GM21526 (cell line): ENCODE results near the gene KLK4.

Source experiments
- ATAC-seq: cut with Tn5 transposase; IDR thresholded peaks from one replicate; pipeline ENCODE4 v1.9.1; 2021; ENCODE audit warnings: moderate library complexity; ENCODE audit not compliant: unreplicated experiment, low FRiP score

The KLK4 gene

DNA sequence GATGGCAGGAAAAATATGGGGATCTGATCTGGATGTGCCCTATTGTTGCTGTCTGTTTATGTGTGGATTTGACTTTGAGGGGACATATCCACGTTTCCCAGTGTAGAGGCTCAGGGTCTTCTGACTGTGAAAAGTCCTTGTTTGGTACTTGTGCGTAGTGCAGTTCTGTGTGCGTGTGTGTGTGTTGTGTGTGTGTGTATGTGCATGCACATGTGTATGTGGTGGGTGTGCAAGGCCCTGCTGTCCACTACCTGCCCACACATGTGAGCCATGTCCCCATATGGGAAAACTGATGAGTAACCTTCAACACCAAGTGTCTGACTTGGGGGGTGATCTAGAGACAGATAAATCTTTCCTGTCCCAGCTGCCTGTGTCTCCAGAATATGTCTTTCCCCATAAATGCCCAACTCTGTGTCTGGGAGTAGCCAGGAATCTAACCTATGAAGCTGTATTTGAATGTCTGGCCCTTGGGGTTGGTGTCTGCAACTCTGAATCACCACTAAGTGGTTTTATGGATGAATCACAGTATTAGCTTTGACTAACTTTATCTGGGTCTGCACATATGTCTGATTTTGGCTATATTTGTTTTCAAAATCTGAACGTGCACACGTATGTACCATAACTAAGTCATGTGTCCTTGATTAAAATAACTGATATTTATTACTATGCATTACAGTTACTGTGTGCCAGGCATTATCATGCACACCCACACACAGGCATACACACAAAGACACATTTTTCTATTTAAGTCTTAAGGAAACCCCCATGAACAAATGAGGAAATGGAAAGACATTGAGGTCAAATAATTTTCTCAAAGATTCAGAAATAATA is 20.6 kb downstream of the KLK4 start:
- ATAC-seq = no peak

DNA sequence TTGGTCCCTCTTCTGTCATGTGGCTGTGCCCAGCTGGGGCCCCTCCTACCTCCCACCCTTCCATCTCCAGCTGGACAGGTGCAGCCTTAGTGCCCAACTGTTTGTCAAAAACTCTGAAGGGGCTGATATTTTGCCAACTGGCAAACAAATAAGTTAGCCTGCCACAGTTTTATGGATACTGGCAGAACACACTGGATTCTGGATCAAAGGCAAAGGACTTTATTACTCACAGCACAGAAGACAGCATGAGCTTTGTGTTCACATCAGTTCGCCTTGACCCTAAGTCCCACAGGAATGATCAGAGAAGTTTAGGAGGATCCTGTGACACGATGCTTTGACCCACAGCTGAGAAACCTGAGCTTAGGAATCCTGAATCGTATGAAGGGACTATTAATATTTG is 21.6 kb downstream of the KLK4 start:
- no peak for ATAC-seq

DNA sequence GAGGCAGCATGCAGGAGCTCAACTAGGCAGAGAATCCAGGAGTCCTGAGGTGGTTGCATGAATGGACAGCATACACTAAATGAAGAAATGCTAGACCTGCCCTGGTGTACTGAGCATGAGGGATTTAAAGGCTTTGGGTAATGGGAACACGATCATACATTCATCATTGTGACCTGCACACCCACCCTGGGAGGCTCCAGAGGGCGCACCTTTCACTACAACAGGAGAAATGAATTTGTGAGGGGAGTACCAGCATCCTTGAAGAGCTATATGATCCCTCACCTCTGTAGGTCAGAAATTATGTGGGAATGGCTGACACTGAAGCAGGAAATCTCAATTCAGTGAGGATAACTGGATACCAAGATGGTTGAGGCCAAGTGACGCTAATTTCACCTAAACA is 29.0 kb downstream of the KLK4 start:
- ATAC-seq = no peak

DNA sequence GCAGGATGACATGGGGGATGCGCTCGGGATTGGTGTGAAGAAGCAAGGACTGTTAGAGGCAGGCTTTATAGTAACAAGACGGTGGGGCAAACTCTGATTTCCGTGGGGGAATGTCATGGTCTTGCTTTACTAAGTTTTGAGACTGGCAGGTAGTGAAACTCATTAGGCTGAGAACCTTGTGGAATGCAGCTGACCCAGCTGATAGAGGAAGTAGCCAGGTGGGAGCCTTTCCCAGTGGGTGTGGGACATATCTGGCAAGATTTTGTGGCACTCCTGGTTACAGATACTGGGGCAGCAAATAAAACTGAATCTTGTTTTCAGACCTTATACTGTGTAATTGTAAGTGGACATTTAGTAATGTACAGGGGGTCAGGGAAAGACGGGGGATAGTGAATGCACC is 31.0 kb downstream of the KLK4 start:
- ATAC-seq = no peak

DNA sequence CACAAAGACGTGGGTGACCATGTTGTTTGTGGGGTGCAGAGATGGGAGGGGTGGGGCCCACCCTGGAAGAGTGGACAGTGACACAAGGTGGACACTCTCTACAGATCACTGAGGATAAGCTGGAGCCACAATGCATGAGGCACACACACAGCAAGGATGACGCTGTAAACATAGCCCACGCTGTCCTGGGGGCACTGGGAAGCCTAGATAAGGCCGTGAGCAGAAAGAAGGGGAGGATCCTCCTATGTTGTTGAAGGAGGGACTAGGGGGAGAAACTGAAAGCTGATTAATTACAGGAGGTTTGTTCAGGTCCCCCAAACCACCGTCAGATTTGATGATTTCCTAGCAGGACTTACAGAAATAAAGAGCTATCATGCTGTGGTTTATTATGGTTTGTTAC is 32.3 kb downstream of the KLK4 start:
- ATAC-seq = no peak

DNA sequence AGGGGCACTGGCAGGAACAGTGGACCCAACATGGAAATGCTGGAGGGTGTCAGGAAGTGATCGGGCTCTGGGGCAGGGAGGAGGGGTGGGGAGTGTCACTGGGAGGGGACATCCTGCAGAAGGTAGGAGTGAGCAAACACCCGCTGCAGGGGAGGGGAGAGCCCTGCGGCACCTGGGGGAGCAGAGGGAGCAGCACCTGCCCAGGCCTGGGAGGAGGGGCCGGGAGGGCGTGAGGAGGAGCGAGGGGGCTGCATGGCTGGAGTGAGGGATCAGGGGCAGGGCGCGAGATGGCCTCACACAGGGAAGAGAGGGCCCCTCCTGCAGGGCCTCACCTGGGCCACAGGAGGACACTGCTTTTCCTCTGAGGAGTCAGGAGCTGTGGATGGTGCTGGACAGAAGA is 33.9 kb downstream of the KLK4 start:
- no peak for ATAC-seq

DNA sequence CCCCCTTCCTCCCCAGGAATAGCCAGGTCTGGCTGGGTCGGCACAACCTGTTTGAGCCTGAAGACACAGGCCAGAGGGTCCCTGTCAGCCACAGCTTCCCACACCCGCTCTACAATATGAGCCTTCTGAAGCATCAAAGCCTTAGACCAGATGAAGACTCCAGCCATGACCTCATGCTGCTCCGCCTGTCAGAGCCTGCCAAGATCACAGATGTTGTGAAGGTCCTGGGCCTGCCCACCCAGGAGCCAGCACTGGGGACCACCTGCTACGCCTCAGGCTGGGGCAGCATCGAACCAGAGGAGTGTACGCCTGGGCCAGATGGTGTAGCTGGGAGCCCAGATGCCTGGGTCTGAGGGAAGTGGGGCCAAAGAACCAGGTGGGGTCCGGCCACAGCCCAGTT is 34.7 kb downstream of the KLK4 start:
- no peak for ATAC-seq

DNA sequence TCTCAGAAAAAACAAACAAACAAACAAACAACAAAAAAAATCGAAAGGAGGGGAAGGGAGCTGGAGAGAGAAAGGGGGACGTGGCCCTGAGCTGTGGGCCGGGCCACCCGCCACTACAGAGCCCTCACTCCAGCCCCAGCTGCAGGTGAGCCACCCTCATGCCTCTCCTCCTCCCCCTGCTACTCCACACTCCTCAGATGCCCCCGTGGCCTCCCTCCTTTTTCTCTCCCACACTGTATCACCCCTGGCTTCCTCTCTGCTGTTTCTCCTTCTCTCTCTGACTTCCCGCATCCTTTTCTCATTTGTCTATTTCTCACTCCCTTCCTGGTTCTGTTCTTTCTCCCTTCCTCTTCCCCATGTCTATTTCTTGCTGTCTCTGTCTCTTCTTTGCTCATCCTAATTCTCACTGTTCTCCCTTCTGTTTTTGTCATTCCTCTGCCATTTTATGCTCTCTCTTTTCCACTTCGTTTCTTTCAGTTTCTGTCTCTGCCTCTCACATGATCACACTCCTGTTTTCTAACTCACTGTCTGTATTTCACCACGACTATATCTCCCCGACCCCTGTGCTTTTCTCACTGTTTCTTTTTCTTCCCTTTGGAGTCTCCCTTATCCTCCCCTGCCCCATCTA is 35.3 kb downstream of the KLK4 start:
- ATAC-seq = no peak

DNA sequence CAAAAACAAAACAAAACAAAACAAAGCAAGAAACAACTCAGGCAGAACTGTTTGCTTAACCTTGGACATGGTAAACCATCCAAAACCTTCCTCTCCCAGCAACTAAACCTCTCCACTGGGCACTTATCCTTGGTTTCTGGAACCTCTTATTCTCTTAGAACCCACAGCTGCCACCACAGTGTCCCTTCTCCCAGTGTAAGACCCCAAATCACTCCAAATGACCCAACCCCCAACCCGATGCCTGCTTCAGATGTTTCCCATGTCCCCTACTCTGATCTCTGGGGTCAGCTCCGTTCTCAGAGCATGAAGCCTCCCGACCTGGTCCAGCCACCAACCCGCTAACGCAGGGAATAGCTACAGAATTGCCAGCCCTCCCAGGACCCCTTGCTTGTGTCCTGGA is 37.0 kb downstream of the KLK4 start:
- no peak for ATAC-seq

DNA sequence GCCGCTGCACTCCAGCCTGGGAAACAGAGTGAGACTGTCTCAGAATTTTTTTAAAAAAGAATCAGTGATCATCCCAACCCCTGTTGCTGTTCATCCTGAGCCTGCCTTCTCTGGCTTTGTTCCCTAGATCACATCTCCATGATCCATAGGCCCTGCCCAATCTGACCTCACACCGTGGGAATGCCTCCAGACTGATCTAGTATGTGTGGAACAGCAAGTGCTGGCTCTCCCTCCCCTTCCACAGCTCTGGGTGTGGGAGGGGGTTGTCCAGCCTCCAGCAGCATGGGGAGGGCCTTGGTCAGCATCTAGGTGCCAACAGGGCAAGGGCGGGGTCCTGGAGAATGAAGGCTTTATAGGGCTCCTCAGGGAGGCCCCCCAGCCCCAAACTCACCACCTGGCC is 38.1 kb downstream of the KLK4 start, which contains the start of gene KLK2:
Gene KLK2, plus strand, starts transcription at position 384 of the 400 bp plus-strand sequence. CDS start 35 bp downstream, outside the sequence.
- no peak for ATAC-seq

DNA sequence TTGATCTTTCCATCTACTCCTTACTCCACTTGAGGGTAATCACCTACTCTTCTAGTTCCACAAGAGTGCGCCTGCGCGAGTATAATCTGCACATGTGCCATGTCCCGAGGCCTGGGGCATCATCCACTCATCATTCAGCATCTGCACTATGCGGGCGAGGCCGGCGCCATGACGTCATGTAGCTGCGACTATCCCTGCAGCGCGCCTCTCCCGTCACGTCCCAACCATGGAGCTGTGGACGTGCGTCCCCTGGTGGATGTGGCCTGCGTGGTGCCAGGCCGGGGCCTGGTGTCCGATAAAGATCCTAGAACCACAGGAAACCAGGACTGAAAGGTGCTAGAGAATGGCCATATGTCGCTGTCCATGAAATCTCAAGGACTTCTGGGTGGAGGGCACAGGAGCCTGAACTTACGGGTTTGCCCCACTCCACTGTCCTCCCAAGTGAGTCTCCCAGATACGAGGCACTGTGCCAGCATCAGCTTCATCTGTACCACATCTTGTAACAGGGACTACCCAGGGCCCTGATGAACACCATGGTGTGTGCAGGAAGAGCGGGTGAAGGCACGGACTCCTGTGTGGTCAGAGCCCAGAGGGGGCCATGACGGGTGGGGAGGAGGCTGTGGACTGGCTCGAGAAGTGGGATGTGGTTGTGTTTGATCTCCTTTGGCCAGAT is 40.6 kb downstream of the KLK4 start:
- ATAC-seq = no peak

DNA sequence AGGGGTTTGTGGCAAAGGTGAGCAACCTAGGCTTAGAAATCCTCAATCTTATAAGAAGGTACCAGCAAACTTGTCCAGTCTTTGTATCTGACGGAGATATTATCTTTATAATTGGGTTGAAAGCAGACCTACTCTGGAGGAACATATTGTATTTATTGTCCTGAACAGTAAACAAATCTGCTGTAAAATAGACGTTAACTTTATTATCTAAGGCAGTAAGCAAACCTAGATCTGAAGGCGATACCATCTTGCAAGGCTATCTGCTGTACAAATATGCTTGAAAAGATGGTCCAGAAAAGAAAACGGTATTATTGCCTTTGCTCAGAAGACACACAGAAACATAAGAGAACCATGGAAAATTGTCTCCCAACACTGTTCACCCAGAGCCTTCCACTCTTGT is 41.7 kb downstream of the KLK4 start:
- ATAC-seq = no peak

DNA sequence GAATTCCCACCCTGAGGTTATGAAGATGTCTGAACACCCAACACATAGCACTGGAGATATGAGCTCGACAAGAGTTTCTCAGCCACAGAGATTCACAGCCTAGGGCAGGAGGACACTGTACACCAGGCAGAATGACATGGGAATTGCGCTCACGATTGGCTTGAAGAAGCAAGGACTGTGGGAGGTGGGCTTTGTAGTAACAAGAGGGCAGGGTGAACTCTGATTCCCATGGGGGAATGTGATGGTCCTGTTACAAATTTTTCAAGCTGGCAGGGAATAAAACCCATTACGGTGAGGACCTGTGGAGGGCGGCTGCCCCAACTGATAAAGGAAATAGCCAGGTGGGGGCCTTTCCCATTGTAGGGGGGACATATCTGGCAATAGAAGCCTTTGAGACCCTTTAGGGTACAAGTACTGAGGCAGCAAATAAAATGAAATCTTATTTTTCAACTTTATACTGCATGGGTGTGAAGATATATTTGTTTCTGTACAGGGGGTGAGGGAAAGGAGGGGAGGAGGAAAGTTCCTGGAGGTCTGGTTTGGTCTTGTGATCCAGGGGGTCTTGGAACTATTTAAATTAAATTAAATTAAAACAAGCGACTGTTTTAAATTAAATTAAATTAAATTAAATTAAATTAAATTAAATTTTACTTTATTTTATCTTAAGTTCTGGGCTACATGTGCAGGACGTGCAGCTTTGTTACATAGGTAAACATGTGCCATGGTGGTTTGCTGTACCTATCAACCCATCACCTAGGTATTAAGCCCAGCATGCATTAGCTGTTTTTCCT is 49.5 kb downstream of the KLK4 start:
- ATAC-seq = no peak

DNA sequence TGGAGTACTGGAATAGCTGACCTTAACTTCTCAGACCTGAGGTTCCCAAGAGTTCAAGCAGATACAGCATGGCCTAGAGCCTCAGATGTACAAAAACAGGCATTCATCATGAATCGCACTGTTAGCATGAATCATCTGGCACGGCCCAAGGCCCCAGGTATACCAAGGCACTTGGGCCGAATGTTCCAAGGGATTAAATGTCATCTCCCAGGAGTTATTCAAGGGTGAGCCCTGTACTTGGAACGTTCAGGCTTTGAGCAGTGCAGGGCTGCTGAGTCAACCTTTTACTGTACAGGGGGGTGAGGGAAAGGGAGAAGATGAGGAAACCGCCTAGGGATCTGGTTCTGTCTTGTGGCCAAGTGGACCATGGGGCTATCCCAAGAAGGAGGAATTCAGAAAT is 50.2 kb downstream of the KLK4 start:
- no peak for ATAC-seq

DNA sequence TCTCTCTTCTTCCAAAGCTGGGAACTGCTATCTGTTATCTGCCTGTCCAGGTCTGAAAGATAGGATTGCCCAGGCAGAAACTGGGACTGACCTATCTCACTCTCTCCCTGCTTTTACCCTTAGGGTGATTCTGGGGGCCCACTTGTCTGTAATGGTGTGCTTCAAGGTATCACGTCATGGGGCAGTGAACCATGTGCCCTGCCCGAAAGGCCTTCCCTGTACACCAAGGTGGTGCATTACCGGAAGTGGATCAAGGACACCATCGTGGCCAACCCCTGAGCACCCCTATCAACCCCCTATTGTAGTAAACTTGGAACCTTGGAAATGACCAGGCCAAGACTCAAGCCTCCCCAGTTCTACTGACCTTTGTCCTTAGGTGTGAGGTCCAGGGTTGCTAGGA is 51.3 kb downstream of the KLK4 start:
- no peak for ATAC-seq

DNA sequence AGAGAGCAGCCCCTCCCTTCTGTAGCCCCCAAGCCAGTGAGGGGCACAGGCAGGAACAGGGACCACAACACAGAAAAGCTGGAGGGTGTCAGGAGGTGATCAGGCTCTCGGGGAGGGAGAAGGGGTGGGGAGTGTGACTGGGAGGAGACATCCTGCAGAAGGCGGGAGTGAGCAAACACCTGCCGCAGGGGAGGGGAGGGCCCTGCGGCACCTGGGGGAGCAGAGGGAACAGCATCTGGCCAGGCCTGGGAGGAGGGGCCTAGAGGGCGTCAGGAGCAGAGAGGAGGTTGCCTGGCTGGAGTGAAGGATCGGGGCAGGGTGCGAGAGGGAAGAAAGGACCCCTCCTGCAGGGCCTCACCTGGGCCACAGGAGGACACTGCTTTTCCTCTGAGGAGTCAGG is 52.3 kb downstream of the KLK4 start:
- no peak for ATAC-seq

DNA sequence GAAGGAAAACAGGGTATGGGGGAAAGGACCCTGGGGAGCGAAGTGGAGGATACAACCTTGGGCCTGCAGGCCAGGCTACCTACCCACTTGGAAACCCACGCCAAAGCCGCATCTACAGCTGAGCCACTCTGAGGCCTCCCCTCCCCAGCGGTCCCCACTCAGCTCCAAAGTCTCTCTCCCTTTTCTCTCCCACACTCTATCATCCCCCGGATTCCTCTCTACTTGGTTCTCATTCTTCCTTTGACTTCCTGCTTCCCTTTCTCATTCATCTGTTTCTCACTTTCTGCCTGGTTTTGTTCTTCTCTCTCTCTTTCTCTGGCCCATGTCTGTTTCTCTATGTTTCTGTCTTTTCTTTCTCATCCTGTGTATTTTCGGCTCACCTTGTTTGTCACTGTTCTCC is 53.8 kb downstream of the KLK4 start:
- no peak for ATAC-seq
